Large intestine (tissue), 3 donors: ENCODE data around the gene FAHD1. TPM values are rescaled to one million over a fixed set of nuclear protein-coding genes. Genes with fewer than 3 reads are reported as not detected.

Experiments
- DNase-seq, 2 donors: peaks; one replicate each; pipeline versions ENCODE4 v3.0.0 to v3.0.0-alpha.2; 2013
- H3K27ac ChIP-seq: one replicate; pipeline ENCODE4 v1.5.1; 2013; ENCODE audit warnings: low read length
- H3K27me3 ChIP-seq: 2 replicates; pipeline ENCODE4 v1.6.1; 2013; ENCODE audit warnings: low read length; ENCODE audit not compliant: control insufficient read depth, insufficient read depth
- H3K36me3 ChIP-seq: 2 replicates; pipeline ENCODE4 v1.6.1; 2013; ENCODE audit warnings: low read length; ENCODE audit not compliant: control insufficient read depth, insufficient read depth
- H3K4me1 ChIP-seq: one replicate; pipeline ENCODE4 v1.6.1; 2013; ENCODE audit warnings: low read length; ENCODE audit not compliant: control insufficient read depth, insufficient read depth
- H3K4me3 ChIP-seq: one replicate; pipeline ENCODE4 v1.5.1; 2013; ENCODE audit warnings: low read length
- H3K9me3 ChIP-seq: one replicate; pipeline ENCODE4 v1.6.1; 2013; ENCODE audit warnings: mild to moderate bottlenecking, low read depth, low read length, moderate library complexity; ENCODE audit not compliant: control insufficient read depth
- WGBS: methylation state at CpG from one replicate; pipeline ENCODE4 v1.1.5; 2013; ENCODE audit warnings: low lambda C conversion rate; ENCODE audit not compliant: insufficient coverage; 5-methylcytosine and 5-hydroxymethylcytosine counted together
- polyA plus RNA-seq: library from polyadenylated mRNA; unstranded; fragments of 120-200 nt; gene quantifications from one replicate; pipeline ENCODE4 v1.2.1, GENCODE V29; 2013

The FAHD1 gene
- polyA plus RNA-seq, 1 donor, result 49.6 TPM

DNA sequence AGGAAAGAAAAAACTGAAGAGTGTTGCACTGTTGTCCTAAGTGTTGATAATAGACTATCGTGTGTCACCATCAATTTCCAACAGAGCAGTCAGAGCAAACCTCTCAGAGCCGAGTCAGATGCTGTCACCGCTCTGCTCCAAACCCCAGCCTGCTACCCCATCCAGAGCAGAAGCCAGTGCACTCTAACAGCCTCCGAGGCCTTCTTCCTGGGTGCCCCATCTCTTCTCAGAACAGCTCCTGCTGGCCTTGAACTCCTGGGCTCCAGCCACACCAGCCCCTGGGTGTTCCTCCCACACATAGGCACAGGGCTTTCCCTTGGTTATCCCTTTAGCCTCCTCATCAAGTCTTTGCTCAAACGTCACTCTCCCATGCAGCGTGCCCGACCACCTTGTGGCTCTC is 24.0 kb downstream of the FAHD1 start:
- no CpG with 5 or more reads among the region's 7 CpGs for WGBS
- DNase-seq, result no peak
- Histone ChIP-seq H3K27ac (no peak overlapping the region), H3K27me3 (peaks cover 6% of the 10 kb centered on the region), H3K36me3 (no peaks in the 10 kb centered on the region), H3K9me3 (no peaks in the 10 kb centered on the region), H3K4me3 (no peak overlapping the region), H3K4me1 (no peaks in the 10 kb centered on the region)

DNA sequence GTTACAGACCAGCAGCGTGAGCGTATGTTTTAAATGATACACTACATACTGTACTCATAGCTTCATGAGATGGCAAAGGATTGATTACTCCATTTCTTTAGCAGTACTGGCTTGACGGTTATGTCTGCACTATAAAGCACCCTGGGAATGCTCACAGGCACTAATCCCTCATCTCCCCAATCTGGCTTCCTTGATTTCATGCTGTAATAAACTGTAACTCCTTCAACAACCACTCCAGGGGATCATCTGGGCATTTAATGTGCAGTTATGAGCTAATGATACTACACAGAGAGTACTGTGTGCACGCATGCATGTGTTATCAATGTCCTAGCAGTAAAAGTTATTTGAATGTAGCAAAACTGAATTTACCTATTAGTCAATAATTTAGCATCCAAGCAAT is 24.8 kb downstream of the FAHD1 start:
- H3K36me3 ChIP-seq, result no peaks in the 10 kb centered on the region
- no peak overlapping the region for H3K4me3 ChIP-seq
- DNase-seq, result no peak
- H3K4me1 ChIP-seq, result no peaks in the 10 kb centered on the region
- no peaks in the 10 kb centered on the region for H3K9me3 ChIP-seq
- H3K27me3 ChIP-seq, result peaks cover 6% of the 10 kb centered on the region
- no peak overlapping the region for H3K27ac ChIP-seq
- WGBS, result 100% methylated on average over 1 of the region's 4 CpGs

DNA sequence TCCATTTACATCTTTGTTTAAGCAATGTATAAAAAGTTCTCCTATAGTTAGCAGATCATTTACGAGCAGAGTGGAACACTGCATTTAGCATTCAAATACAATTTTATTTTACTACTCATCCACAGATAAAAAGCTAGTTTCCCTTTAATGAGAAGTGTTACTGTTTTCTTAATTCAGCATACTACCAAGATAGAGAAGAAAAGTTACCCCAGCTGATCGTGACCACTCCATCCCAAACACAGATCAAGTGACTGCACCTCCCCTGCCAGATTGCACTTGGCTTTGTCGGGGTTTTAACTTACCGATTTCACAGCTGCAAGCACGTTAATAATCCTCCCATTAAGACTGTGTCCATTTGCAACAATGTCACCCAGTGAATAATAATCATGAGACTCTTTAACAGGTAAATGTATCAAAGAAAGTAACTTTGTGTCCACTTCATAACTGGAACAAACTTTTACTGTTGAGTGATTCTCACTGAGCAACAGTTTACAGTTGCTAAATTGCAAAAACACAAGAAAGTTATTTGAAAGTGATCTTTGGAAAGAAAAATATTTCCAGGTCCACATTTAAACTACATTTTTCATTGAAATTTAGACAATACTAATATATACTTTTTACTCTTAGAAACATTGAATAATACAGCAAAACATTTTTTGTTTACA is 30.6 kb downstream of the FAHD1 start:
- H3K4me1 ChIP-seq, result peaks cover 23% of the 10 kb centered on the region
- H3K36me3 ChIP-seq, result no peaks in the 10 kb centered on the region
- H3K9me3 ChIP-seq, result no peaks in the 10 kb centered on the region
- H3K4me3 ChIP-seq, result no peak overlapping the region
- H3K27ac ChIP-seq, result no peak overlapping the region
- peaks cover 12% of the 10 kb centered on the region for H3K27me3 ChIP-seq
- 0% methylated on average over 1 of the region's 5 CpGs for WGBS
- no peak for DNase-seq

DNA sequence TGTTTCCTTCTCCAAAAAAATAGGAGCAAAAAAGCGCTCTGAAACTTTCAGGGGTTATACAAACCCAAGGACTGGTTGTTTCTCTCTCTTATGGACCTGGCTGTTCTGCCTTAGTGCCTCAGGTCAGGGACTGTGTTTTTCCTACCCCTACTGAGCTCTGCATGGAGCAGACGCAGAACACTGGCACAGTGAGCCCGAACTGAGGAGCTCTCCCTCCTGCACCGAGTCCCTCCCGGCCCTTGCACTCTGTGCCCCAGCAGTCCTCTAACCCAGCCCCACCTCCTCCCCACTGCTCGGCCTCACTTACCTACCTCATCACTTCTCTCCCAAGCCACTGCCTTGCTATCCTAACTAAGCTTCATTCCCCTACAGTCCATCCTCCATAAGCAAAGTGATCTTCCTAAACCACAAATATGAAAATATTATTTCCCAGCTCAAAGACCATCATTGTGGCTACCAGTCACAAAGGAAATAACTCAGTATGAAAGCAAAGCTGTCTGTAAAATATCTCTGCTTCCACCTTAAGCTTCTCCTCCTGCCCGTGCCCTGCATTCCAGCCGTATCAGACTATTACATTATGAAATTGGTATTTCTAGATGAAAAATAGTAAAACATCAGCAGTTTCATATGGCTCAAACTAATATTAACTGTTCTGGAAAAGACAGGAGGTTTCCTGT is 31.3 kb downstream of the FAHD1 start:
- Histone ChIP-seq H3K4me1 (peaks cover 23% of the 10 kb centered on the region), H3K27me3 (peaks cover 12% of the 10 kb centered on the region), H3K4me3 (no peak overlapping the region), H3K27ac (peak overlapping the region; percentile 3), H3K36me3 (no peaks in the 10 kb centered on the region), H3K9me3 (no peaks in the 10 kb centered on the region)
- WGBS, result 8% methylated on average over 2 of the region's 8 CpGs
- no peak for DNase-seq

DNA sequence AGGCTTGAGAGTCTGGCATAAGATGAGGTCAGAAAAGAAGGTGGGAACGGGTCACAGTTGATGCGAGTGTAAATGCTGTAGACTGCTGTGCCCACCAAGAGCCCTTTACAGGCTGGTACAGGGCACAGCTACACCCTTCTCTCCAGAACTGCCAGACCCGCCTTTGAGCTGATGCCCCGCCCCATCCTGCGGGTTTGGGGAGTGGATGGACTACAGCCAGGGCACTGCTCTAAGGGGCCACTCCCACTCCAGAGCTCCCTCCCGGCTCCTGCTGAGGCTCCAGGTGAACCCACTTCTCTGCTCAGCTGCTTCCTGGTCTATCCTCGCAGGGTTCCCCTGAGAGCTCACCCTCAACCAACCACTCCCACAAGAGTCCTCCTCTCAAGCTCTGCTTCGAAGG is 32.6 kb downstream of the FAHD1 start:
- no peaks in the 10 kb centered on the region for H3K9me3 ChIP-seq
- no CpG with 5 or more reads among the region's 8 CpGs for WGBS
- H3K4me3 ChIP-seq, result no peak overlapping the region
- H3K27me3 ChIP-seq, result peaks cover 12% of the 10 kb centered on the region
- H3K4me1 ChIP-seq, result peaks cover 27% of the 10 kb centered on the region
- no peaks in the 10 kb centered on the region for H3K36me3 ChIP-seq
- no peak overlapping the region for H3K27ac ChIP-seq
- DNase-seq, result peak in 1 of 2 donors; percentile 43

DNA sequence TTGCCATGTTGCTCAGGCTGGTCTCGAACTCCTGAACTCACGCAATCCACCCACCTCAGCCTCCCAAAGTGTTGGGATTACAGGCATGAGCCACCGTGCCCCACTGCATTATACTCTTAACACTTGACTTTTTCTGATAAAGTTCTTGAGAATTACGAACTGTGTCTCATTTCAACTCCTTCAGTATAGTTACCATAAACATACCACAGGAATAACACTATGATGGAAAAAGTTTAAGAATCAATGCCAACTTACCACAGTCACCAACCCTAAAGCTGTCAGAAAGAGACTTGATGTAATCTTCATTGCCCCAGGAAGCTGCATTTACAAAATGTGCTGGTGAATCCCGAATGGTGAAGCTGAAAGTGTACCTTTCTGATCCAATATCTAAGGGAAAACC is 34.7 kb downstream of the FAHD1 start:
- Histone ChIP-seq H3K27ac (no peak overlapping the region), H3K9me3 (no peaks in the 10 kb centered on the region), H3K27me3 (peaks cover 9% of the 10 kb centered on the region), H3K36me3 (no peaks in the 10 kb centered on the region), H3K4me1 (peaks cover 27% of the 10 kb centered on the region), H3K4me3 (no peak overlapping the region)
- 100% methylated on average over 1 of the region's 5 CpGs for WGBS
- DNase-seq, result no peak

DNA sequence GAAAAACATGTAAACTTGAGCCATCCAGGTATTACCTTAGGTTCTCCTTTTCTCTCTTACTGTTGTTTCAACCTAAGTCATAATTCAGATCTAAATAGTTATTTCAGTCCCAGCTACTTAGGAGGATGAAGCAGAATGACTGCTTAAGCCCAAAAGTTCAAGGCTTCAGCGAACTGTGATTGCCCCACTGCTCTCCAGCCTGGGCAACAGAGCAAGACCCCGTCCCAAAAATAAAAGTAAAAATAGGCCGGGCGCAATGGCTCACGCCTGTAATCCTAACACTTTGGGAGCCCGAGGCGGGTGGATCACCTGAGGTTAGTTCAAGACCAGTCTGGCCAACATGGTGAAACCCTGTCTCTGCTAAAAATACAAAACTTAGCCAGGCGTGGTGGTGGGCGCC is 35.4 kb downstream of the FAHD1 start:
- no peaks in the 10 kb centered on the region for H3K36me3 ChIP-seq
- H3K4me1 ChIP-seq, result peaks cover 27% of the 10 kb centered on the region
- no peak overlapping the region for H3K4me3 ChIP-seq
- H3K27ac ChIP-seq, result no peak overlapping the region
- DNase-seq, result no peak
- no peaks in the 10 kb centered on the region for H3K9me3 ChIP-seq
- H3K27me3 ChIP-seq, result peaks cover 7% of the 10 kb centered on the region
- no CpG with 5 or more reads among the region's 9 CpGs for WGBS

DNA sequence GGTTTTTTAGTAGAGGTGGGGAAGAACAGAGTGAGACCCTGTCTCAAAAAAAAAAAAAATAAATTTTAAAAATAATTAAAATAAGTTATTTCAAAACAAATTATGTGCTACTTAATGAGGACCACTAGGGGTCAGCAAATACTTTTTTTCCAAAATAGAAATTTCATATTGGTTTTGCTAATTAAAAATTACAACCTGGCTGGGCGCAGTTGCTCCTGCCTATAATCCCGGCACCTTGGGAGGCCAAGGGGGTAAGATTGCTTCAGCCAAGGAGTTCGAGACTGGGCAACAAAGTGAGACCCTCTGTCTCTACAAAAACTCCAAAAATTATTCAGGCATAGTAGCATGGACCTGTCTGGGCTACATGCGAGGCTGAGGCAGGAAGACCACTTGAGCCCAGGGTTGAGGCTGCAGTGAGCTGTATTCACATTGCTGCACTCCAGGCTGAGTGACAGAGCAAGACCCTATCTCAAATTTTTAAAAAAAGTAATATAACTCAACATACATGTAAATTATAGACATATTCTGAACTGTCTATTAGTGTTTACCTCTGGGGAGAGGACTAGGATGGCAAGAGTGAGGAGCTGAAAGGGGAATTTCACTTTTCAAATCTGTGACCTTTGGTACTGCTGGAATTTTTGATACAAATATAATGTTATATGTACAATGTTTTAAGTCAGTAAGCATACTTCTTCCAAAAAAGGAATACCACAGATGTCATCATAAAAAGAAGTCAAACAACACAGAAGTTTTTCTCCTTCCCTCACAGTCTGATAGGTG is 36.9 kb downstream of the FAHD1 start:
- peak in 1 of 2 donors; percentile 45 for DNase-seq
- H3K9me3 ChIP-seq, result no peaks in the 10 kb centered on the region
- no CpG with 5 or more reads among the region's 4 CpGs for WGBS
- H3K4me1 ChIP-seq, result peaks cover 18% of the 10 kb centered on the region
- no peaks in the 10 kb centered on the region for H3K36me3 ChIP-seq
- no peak overlapping the region for H3K4me3 ChIP-seq
- H3K27ac ChIP-seq, result no peak overlapping the region
- peaks cover 3% of the 10 kb centered on the region for H3K27me3 ChIP-seq

DNA sequence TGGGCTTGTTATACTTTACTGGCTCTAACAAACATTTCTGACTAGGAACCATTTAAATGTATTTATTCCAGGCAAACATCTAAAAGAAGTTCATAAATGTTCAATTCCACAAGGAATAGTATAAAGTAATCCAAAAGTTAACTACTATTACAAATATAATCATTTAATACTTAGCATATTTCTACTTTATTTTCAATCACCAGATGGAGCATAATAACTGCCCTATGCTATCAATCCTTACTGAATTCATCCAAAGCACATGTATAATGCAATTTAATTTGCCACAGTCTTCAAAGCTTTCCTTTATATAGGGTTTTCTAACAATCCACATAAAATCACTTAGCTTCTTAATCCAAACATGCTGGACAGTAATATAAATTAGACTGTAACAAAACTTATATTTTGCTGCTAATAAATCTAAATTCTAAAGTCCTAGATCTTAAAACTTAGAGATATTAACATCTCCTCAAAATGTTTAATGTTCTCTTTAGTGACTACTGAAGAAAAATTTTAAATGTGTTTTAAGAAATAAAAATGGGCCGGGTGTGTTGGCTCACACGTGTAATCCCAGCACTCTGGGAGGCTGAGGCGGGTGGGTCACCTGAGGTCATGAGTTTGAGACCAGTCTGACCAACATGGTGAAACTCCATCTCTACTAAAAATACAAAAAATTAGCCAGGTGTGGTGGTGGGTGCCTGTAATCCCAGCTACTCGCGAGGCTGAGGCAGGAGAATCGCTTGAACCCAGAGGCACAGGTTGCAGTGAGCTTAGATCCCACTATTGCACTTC is 39.1 kb downstream of the FAHD1 start:
- no peaks in the 10 kb centered on the region for H3K36me3 ChIP-seq
- H3K4me3 ChIP-seq, result no peak overlapping the region
- peaks cover 4% of the 10 kb centered on the region for H3K4me1 ChIP-seq
- WGBS, result no CpG with 5 or more reads among the region's 6 CpGs
- H3K27me3 ChIP-seq, result no peaks in the 10 kb centered on the region
- no peaks in the 10 kb centered on the region for H3K9me3 ChIP-seq
- H3K27ac ChIP-seq, result no peak overlapping the region
- DNase-seq, result no peak
